WTC11 (cell line): ENCODE data around the gene DERA. TPM values are rescaled to one million over a fixed set of nuclear protein-coding genes. Genes with fewer than 3 reads are reported as not detected.
"Not testable (repeated sequence)": the region's sequence is repeated elsewhere in the genome, so short reads cannot be mapped to it uniquely, and the experiment has no call there.

Experiments used
- ATAC-seq: fragments of 200-7000 bp; cut with Tn5 transposase; 2 replicates; pipeline ENCODE4 v1.10.0; 2021; ENCODE audit warnings: mild to moderate bottlenecking, moderate library complexity
- CTCF ChIA-PET: fragments of 300-600 bp; sonication (Branson Sonifier 250); formaldehyde crosslinking; loops from one replicate; lab custom pipeline; 2021; ENCODE audit warnings: antibody characterized with exemption; lab: Charles Lee
- POLR2A ChIA-PET: fragments of 350-600 bp; sonication (Branson Sonifier 250); formaldehyde crosslinking; loops from one replicate; lab custom pipeline; 2021; ENCODE audit warnings: antibody characterized with exemption; lab: Charles Lee
- DNase-seq: peaks from one replicate; pipeline ENCODE4 v3.0.0; 2021; ENCODE audit warnings: low spot score
- H3K27ac Mint-ChIP-seq: 2 replicates; pipeline ENCODE4 v1.8.0; 2021; ENCODE audit warnings: mixed read lengths
- H3K27me3 Mint-ChIP-seq: 2 replicates; pipeline ENCODE4 v1.8.0; 2021; ENCODE audit warnings: low read depth, mild to moderate bottlenecking, moderate library complexity, mixed read lengths
- H3K36me3 Mint-ChIP-seq: 2 replicates; pipeline ENCODE4 v1.8.0; 2021; ENCODE audit warnings: mixed read lengths
- H3K4me1 Mint-ChIP-seq: 2 replicates; pipeline ENCODE4 v1.8.0; 2022; ENCODE audit warnings: mixed read lengths
- H3K4me3 Mint-ChIP-seq: 2 replicates; pipeline ENCODE4 v1.8.0; 2021; ENCODE audit warnings: mild to moderate bottlenecking, moderate library complexity, mixed read lengths
- H3K9me3 Mint-ChIP-seq: 2 replicates; pipeline ENCODE4 v1.8.0; 2021; ENCODE audit warnings: mixed read lengths
- CBFB ChIP-seq: sonication (generic); formaldehyde crosslinking; IDR thresholded peaks from 2 replicates; pipeline ENCODE4 v1.8.1; 2022; ENCODE audit warnings: mild to moderate bottlenecking, low read depth, missing genetic modification reagents
- E2F1 ChIP-seq: sonication (generic); formaldehyde crosslinking; IDR thresholded peaks from 2 replicates; pipeline ENCODE4 v1.8.0; 2022; ENCODE audit warnings: mild to moderate bottlenecking, missing genetic modification reagents
- ETV6 ChIP-seq: sonication (generic); formaldehyde crosslinking; IDR thresholded peaks from 2 replicates; pipeline ENCODE4 v1.8.1; 2022; ENCODE audit warnings: mild to moderate bottlenecking, missing genetic modification reagents
- FOXJ3 ChIP-seq: sonication (generic); formaldehyde crosslinking; IDR thresholded peaks from 2 replicates; pipeline ENCODE4 v1.9.0; 2021; ENCODE audit warnings: missing genetic modification reagents, mild to moderate bottlenecking, borderline replicate concordance
- HMGXB4 ChIP-seq: sonication (generic); formaldehyde crosslinking; IDR thresholded peaks from 2 replicates; pipeline ENCODE4 v1.8.1; 2023; ENCODE audit warnings: mild to moderate bottlenecking, moderate library complexity, missing genetic modification reagents
- IRF1 ChIP-seq: sonication (generic); formaldehyde crosslinking; IDR thresholded peaks from 2 replicates; pipeline ENCODE4 v1.8.0; 2023; ENCODE audit warnings: missing genetic modification reagents
- MLX ChIP-seq: sonication (generic); formaldehyde crosslinking; IDR thresholded peaks from 2 replicates; pipeline ENCODE4 v1.8.1; 2023; ENCODE audit warnings: mild to moderate bottlenecking, missing genetic modification reagents, moderate library complexity
- MXD4 ChIP-seq: fragments of 250-450 bp; sonication (Bioruptor Pico); IDR thresholded peaks from 2 replicates; pipeline ENCODE4 v1.8.0; 2021; ENCODE audit warnings: mild to moderate bottlenecking, moderate library complexity, borderline replicate concordance
- NFE2L1 ChIP-seq: sonication (generic); formaldehyde crosslinking; IDR thresholded peaks from 2 replicates; pipeline ENCODE4 v1.8.1; 2023; ENCODE audit warnings: missing genetic modification reagents
- NFYB ChIP-seq: sonication (generic); formaldehyde crosslinking; conservative IDR thresholded peaks from 2 replicates; pipeline ENCODE4 v1.8.0; 2022; ENCODE audit warnings: low read depth, missing genetic modification reagents
- PRDM15 ChIP-seq: sonication (generic); formaldehyde crosslinking; IDR thresholded peaks from 2 replicates; pipeline ENCODE4 v1.8.0; 2022; ENCODE audit warnings: missing genetic modification reagents
- PRRX2 ChIP-seq: fragments of 250-450 bp; sonication (Bioruptor Pico); IDR thresholded peaks from 2 replicates; pipeline ENCODE4 v1.8.0; 2021; ENCODE audit warnings: mild to moderate bottlenecking
- SMAD3 ChIP-seq: sonication (generic); formaldehyde crosslinking; IDR thresholded peaks from 2 replicates; pipeline ENCODE4 v1.8.0; 2022; ENCODE audit warnings: missing genetic modification reagents, mild to moderate bottlenecking, borderline replicate concordance
- ZNF138 ChIP-seq: sonication (generic); formaldehyde crosslinking; conservative IDR thresholded peaks from 2 replicates; pipeline ENCODE4 v1.8.1; 2022; ENCODE audit warnings: mild to moderate bottlenecking, moderate library complexity, missing genetic modification reagents
- ZNF396 ChIP-seq: fragments of 250-450 bp; sonication (Bioruptor Pico); IDR thresholded peaks from 2 replicates; pipeline ENCODE4 v1.8.0; 2021; ENCODE audit warnings: mild to moderate bottlenecking, moderate library complexity, borderline replicate concordance
- ZNF416 ChIP-seq: fragments of 250-450 bp; sonication (Bioruptor Pico); IDR thresholded peaks from 2 replicates; pipeline ENCODE4 v1.9.0; 2021; ENCODE audit warnings: mild to moderate bottlenecking, inconsistent platforms
- ZNF425 ChIP-seq: fragments of 250-450 bp; sonication (Bioruptor Pico); conservative IDR thresholded peaks from 2 replicates; pipeline ENCODE4 v1.9.0; 2021; ENCODE audit warnings: mild to moderate bottlenecking
- total RNA-seq: library from RNA; stranded (reverse); gene quantifications from 3 replicates; pipeline ENCODE4 v1.2.3, GENCODE V29; 2021

The DERA gene
- total RNA-seq, 1 experiment from 2014 or later = 22.4 TPM

GRCh38 chr12:15942475-15942874 lies 31.3 kb downstream of the DERA start:
- ChIA-PET CTCF (interaction anchor here (1.3 kb wide), 1 partner anchor 12 kb away, joined by 4 read pairs; no protein-coding TSS in a partner anchor), POLR2A (no interaction called here)
- TF ChIP-seq PRRX2 (CRISPR knock-in tag) = no peak
- no peak for TF ChIP-seq ZNF138 (CRISPR knock-in tag)
- no peak for TF ChIP-seq PRDM15
- no peak for TF ChIP-seq ETV6
- no peak for TF ChIP-seq IRF1 (CRISPR knock-in tag)
- TF ChIP-seq NFE2L1 (CRISPR knock-in tag) = no peak
- TF ChIP-seq ZNF396 (CRISPR knock-in tag) = no peak
- TF ChIP-seq ZNF416 (CRISPR knock-in tag) = no peak
- no peak for TF ChIP-seq MXD4 (CRISPR knock-in tag)
- TF ChIP-seq ZNF425 (CRISPR knock-in tag) = no peak
- Mint-ChIP-seq H3K9me3 (peaks cover 23% of the 10 kb centered on the region), H3K4me3 (no peak overlapping the region), H3K36me3 (peaks cover 10% of the 10 kb centered on the region), H3K27me3 (no peaks in the 10 kb centered on the region), H3K27ac (peak overlapping the region; percentile 6), H3K4me1 (peaks cover 20% of the 10 kb centered on the region)
- no peak for DNase-seq
- no peak; the same call in 1 of the 2 replicates for ATAC-seq

GRCh38 chr12:15943519-15943918 lies 32.4 kb downstream of the DERA start:
- CTCF ChIA-PET, POLR2A ChIA-PET, DNase-seq, H3K4me3 Mint-ChIP-seq, H3K27me3 Mint-ChIP-seq, H3K27ac Mint-ChIP-seq, ATAC-seq: not testable (repeated sequence)
- Mint-ChIP-seq H3K9me3 (peaks cover 31% of the 10 kb centered on the region), H3K36me3 (peaks cover 17% of the 10 kb centered on the region), H3K4me1 (peaks cover 20% of the 10 kb centered on the region)

GRCh38 chr12:15948461-15948860 lies 37.3 kb downstream of the DERA start:
- DNase-seq, H3K27ac Mint-ChIP-seq, POLR2A ChIA-PET, H3K4me1 Mint-ChIP-seq, CTCF ChIA-PET, H3K27me3 Mint-ChIP-seq, ATAC-seq, H3K4me3 Mint-ChIP-seq: not testable (repeated sequence)
- H3K36me3 Mint-ChIP-seq = peaks cover 31% of the 10 kb centered on the region
- H3K9me3 Mint-ChIP-seq = peaks cover 37% of the 10 kb centered on the region

GRCh38 chr12:15955281-15955680 lies 44.1 kb downstream of the DERA start:
- CTCF ChIA-PET = no interaction called here
- Mint-ChIP-seq H3K27ac (no peak overlapping the region), H3K36me3 (peaks cover 3% of the 10 kb centered on the region), H3K4me3 (no peak overlapping the region), H3K4me1 (peaks cover 19% of the 10 kb centered on the region), H3K9me3 (peaks cover 3% of the 10 kb centered on the region; the same call in 1 of the 2 replicates), H3K27me3 (no peaks in the 10 kb centered on the region)
- ATAC-seq (no peak), DNase-seq (no peak)
- TF ChIP-seq SMAD3 (CRISPR knock-in tag) = no peak
- TF ChIP-seq CBFB = no peak
- TF ChIP-seq MLX (CRISPR knock-in tag) = no peak
- no peak for TF ChIP-seq E2F1 (CRISPR knock-in tag)
- TF ChIP-seq NFYB = no peak
- TF ChIP-seq HMGXB4 (CRISPR knock-in tag) = no peak
- TF ChIP-seq FOXJ3 (CRISPR knock-in tag) = no peak
- POLR2A ChIA-PET = no interaction called here
